ENCODE data around the gene ICA1.

- TF ChIP-seq EZH2 (IDR thresholded peaks at IDR 0.05; ENCODE audit: low read length, unreplicated experiment) (no peak), CTCF (conservative IDR thresholded peaks at IDR 0.05; ENCODE audit: low read depth, low read length) (no peak), EZH2phosphoT487 (IDR thresholded peaks at IDR 0.05; ENCODE audit: borderline replicate concordance, low read length) (no peak)
These were observed 176.5 kb downstream of the ICA1 start for GRCh38 chr7:8085420-8085819.

All from PC-3 (cell line).